Measurements from ENCODE around the gene SEL1L3.

SEL1L3 gene

DNA sequence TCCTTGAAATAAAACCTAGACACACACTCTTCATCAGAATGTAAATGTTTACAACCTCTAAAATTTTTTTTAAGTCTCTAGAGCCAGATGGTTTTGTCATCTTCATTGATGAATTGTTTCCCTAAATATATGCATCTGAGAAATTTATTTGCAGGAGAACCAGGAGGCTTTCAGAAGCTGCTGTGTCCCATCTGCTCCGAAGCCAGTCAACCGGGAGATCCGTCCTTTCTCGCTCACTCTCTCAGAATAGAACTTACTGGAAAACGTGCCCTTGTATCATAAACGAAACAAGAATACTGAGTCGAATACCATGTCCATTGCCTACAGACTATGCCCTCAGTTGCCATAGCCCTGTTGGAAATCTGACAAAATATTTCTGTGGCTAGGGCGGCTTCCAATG is 103.7 kb downstream of the SEL1L3 start:
- TF ChIP-seq CTCF (conservative IDR thresholded peaks at IDR 0.05): no peak
- H3K27ac ChIP-seq: no peak overlapping the region

DNA sequence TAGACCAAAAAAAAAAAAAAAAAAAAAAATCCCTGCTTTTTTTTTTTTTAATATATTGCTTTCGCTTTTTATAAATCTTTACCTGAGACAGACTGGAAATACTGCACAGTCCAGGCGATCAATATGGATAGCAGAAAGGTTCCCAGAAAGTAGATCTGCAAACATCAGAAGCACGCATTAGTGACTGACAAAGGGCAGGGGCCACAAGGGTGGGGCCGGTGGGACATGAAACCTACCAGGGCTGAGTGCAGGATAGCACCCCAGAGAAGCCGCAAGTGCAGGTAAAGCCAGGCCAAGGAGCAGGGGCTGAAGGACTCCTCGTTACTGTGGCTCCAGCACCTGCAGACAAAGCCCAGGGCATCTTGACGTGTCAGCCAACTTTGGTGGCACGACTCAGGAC is 105.3 kb downstream of the SEL1L3 start:
- TF ChIP-seq CTCF (conservative IDR thresholded peaks at IDR 0.05): no peak
- H3K27ac ChIP-seq: no peak overlapping the region

GRCh38 chr4:25756503-25756902 is 106.3 kb downstream of the SEL1L3 start:
- H3K27ac ChIP-seq: no peak overlapping the region
- no peak for TF ChIP-seq CTCF (conservative IDR thresholded peaks at IDR 0.05)

GRCh38 chr4:25755911-25756310 is 106.9 kb downstream of the SEL1L3 start:
- no peak for TF ChIP-seq CTCF (conservative IDR thresholded peaks at IDR 0.05)
- no peak overlapping the region for H3K27ac ChIP-seq

DNA sequence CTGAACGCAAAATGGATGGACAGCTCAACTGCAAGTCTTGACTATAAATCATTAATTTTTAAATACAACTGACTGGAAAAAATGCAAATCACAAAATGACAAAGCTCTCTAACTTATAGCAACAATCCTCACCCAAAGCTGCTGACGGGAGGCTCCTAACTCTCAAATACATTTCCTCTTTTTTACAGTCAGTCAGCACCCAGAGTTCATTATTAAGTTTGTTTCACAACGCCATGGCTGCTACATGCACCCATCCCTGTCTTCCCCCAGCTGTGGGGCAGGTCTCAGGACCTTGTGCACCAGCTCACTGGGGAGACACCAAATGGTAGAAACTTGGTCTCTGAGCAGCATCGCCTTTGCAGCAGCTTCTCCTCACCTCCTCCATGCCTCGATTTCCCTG is 109.5 kb downstream of the SEL1L3 start:
- no peak for TF ChIP-seq CTCF (conservative IDR thresholded peaks at IDR 0.05)
- H3K27ac ChIP-seq: no peak overlapping the region

DNA sequence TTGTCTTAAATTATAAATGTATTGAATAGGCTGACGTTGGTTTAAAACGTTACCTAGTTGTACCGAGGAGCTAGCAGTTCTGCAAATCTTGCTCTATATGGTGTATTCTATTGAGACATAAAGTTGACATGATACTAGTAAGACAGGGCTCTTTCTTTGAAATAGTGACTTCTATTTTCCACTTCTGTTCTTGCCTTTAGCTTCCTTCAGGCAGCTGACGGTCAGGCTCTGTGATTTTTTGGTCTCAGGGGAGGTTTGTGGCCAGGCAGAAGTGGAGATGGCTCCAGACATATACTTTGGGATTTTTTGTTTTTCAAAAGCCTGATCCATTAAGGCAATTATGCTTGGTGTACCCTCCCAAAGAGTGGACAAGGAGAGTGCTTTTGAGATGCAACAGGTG is 111.9 kb downstream of the SEL1L3 start:
- no peak overlapping the region for H3K27ac ChIP-seq
- TF ChIP-seq CTCF (conservative IDR thresholded peaks at IDR 0.05): no peak

DNA sequence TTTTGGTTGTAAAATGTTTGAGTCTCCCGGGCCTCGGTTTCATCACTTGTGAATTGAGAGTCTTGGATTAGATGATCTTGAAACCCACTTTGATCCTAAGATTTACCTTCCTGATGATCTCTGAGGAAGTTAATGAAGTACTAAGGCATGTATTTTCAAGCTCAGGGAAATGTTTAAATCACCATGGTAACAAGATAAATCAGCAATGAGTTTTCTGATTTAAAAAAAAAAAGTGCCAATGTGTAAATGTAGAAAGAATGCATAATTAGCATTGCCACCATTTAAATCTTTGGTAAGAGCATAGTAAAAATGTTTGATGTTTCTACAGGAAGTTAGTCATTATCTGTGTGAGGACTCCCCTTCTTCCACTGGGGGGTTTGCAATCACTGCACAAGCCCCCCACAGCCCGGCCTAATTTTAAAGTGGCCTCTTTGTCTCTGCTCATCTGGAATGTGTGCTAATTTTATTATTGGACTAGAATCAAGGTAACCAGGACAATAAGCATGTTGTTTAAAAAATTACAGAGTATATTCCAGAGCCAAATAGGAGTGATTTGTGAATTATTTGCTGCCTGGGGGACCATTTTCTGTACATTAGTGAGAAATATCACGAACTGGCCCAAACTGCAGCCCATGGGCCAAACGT is 113.5 kb downstream of the SEL1L3 start:
- no peak overlapping the region for H3K27ac ChIP-seq
- TF ChIP-seq CTCF (conservative IDR thresholded peaks at IDR 0.05): no peak
